ENCODE data around the gene HPCA. TPM values are rescaled to one million over a fixed set of nuclear protein-coding genes. Genes with fewer than 3 reads are reported as not detected.

HPCA gene
- total RNA-seq, 1 donor from 2014 or later, result 0.86 TPM

- H3K4me3 Mint-ChIP-seq, result peak overlapping the region; percentile 79
- H3K9me3 Mint-ChIP-seq, result no peaks in the 10 kb centered on the region
- TF ChIP-seq CTCF (conservative IDR thresholded peaks at IDR 0.05), result no peak
- H3K4me1 Mint-ChIP-seq, result peaks cover 26% of the 10 kb centered on the region
- DNase-seq (ENCODE audit: low read depth, low spot score), result no peak
- peaks cover 3% of the 10 kb centered on the region for H3K36me3 Mint-ChIP-seq (ENCODE audit: low read depth)
- no peak overlapping the region for H3K27ac Mint-ChIP-seq (ENCODE audit: unreplicated experiment)
- peaks cover 30% of the 10 kb centered on the region for H3K27me3 Mint-ChIP-seq (ENCODE audit: low read depth)
These were observed 17.4 kb upstream of the HPCA start for GRCh38 chr1:32868806-32869455.

GRCh38 chr1:32869923-32870614 is 16.2 kb upstream of the HPCA start:
- Mint-ChIP-seq H3K4me1 (peaks cover 27% of the 10 kb centered on the region), H3K36me3 (ENCODE audit: low read depth) (no peaks in the 10 kb centered on the region), H3K4me3 (peak overlapping the region; percentile 79), H3K27ac (ENCODE audit: unreplicated experiment) (no peak overlapping the region), H3K9me3 (no peaks in the 10 kb centered on the region), H3K27me3 (ENCODE audit: low read depth) (peaks cover 34% of the 10 kb centered on the region)
- DNase-seq (ENCODE audit: low read depth, low spot score), result no peak
- no peak for TF ChIP-seq CTCF (conservative IDR thresholded peaks at IDR 0.05)

GRCh38 chr1:32870615-32871363 is 15.5 kb upstream of the HPCA start, which contains the start of gene FNDC5:
TSS of gene FNDC5 (minus strand) at chr1:32870912.
- peak; percentile 50 for DNase-seq (ENCODE audit: low read depth, low spot score)
- H3K4me1 Mint-ChIP-seq, result peaks cover 34% of the 10 kb centered on the region
- no peak for TF ChIP-seq CTCF (conservative IDR thresholded peaks at IDR 0.05)
- no peak within 1 kb of the TSS for H3K27ac Mint-ChIP-seq (ENCODE audit: unreplicated experiment)
- H3K36me3 Mint-ChIP-seq (ENCODE audit: low read depth), result no peaks in the 10 kb centered on the region
- peak within 1 kb of the TSS; percentile 81 for H3K4me3 Mint-ChIP-seq
- no peaks in the 10 kb centered on the region for H3K9me3 Mint-ChIP-seq
- peaks cover 41% of the 10 kb centered on the region for H3K27me3 Mint-ChIP-seq (ENCODE audit: low read depth)

- Mint-ChIP-seq H3K36me3 (ENCODE audit: low read depth) (no peaks in the 10 kb centered on the region), H3K4me1 (peaks cover 30% of the 10 kb centered on the region), H3K27me3 (ENCODE audit: low read depth) (peaks cover 42% of the 10 kb centered on the region), H3K9me3 (no peaks in the 10 kb centered on the region), H3K27ac (ENCODE audit: unreplicated experiment) (no peak overlapping the region), H3K4me3 (peak overlapping the region; percentile 81)
- TF ChIP-seq CTCF (conservative IDR thresholded peaks at IDR 0.05), result no peak
- DNase-seq (ENCODE audit: low read depth, low spot score), result no peak
These were observed 14.7 kb upstream of the HPCA start for GRCh38 chr1:32871364-32872191.

- H3K4me1 Mint-ChIP-seq, result peaks cover 30% of the 10 kb centered on the region
- no peak for TF ChIP-seq CTCF (conservative IDR thresholded peaks at IDR 0.05)
- H3K4me3 Mint-ChIP-seq, result peak overlapping the region; percentile 81
- H3K9me3 Mint-ChIP-seq, result no peaks in the 10 kb centered on the region
- DNase-seq (ENCODE audit: low read depth, low spot score), result no peak
- H3K36me3 Mint-ChIP-seq (ENCODE audit: low read depth), result no peaks in the 10 kb centered on the region
- H3K27ac Mint-ChIP-seq (ENCODE audit: unreplicated experiment), result no peak overlapping the region
- peaks cover 42% of the 10 kb centered on the region for H3K27me3 Mint-ChIP-seq (ENCODE audit: low read depth)
These were observed 14.2 kb upstream of the HPCA start for GRCh38 chr1:32872192-32872460.

Data from neural crest cell (in vitro differentiated cells).